Lung (tissue), 12 donors: Measurements from ENCODE around the gene C14orf119. TPM values are rescaled to one million over a fixed set of nuclear protein-coding genes. Genes with fewer than 3 reads are reported as not detected.
A peak's percentile ranks its signal among the peaks of the same experiment; 100 is the strongest.
"Not testable (repeated sequence)": the region's sequence is repeated elsewhere in the genome, so short reads cannot be mapped to it uniquely, and the experiment has no call there.

ENCODE experiments used
- ATAC-seq: fragments of 200-7000 bp; cut with Tn5 transposase; one replicate; pipeline ENCODE4 v1.9.1; 2020; ENCODE audit warnings: moderate number of reproducible peaks; ENCODE audit not compliant: insufficient read depth, low FRiP score
- DNase-seq, 3 donors: peaks; one replicate each; pipeline ENCODE4 v3.0.0-alpha.2; 2013 to 2017
- H3K27ac ChIP-seq, 2 donors: one replicate each; pipeline ENCODE4 v1.5.1; 2013; ENCODE audit warnings: mild to moderate bottlenecking in 2 of 2, moderate library complexity in 2 of 2, control low read depth in 1 of 2, inconsistent platforms in 1 of 2, low read depth in 1 of 2, low read length in 1 of 2
- H3K27me3 ChIP-seq, 3 donors: one replicate each; pipeline ENCODE4 v1.5.1; 2013; ENCODE audit warnings: low read length in 2 of 3; ENCODE audit not compliant: control insufficient read depth in 3 of 3, insufficient read depth in 3 of 3
- H3K36me3 ChIP-seq, 4 donors: one replicate each; pipeline ENCODE4 v1.5.1; 2013; ENCODE audit warnings: low read length in 4 of 4, mild to moderate bottlenecking in 1 of 4, moderate library complexity in 1 of 4; ENCODE audit not compliant: control insufficient read depth in 4 of 4, insufficient read depth in 4 of 4
- H3K4me1 ChIP-seq, 5 donors: one replicate each; pipeline ENCODE4 v1.5.1; 2013; ENCODE audit warnings: low read length in 5 of 5, mild to moderate bottlenecking in 2 of 5, moderate library complexity in 1 of 5; ENCODE audit not compliant: control insufficient read depth in 5 of 5, insufficient read depth in 5 of 5
- H3K4me3 ChIP-seq: one replicate; pipeline ENCODE4 v1.5.1; 2013; ENCODE audit warnings: mild to moderate bottlenecking, control low read depth, moderate library complexity
- H3K9ac ChIP-seq, 2 donors: one replicate each; pipeline ENCODE4 v1.5.1; 2013; ENCODE audit warnings: low read length in 2 of 2, control low read depth in 1 of 2; ENCODE audit not compliant: insufficient read depth in 1 of 2
- H3K9me3 ChIP-seq, 4 donors: one replicate each; pipeline ENCODE4 v1.5.1; 2013; ENCODE audit warnings: low read length in 3 of 4, mild to moderate bottlenecking in 1 of 4, moderate library complexity in 1 of 4; ENCODE audit not compliant: control insufficient read depth in 4 of 4, insufficient read depth in 3 of 4
- CTCF ChIP-seq: IDR thresholded peaks from 2 replicates; pipeline ENCODE4 v1.5.1; 2012; ENCODE audit warnings: mild to moderate bottlenecking; ENCODE audit errors: control extremely low read depth, extremely low read depth
- WGBS, 2 donors: extraction: QIAGEN DNeasy Blood & Tissue Kit; methylation state at CpG; one replicate each; pipeline ENCODE4 v1.1.7; 2013; 5-methylcytosine and 5-hydroxymethylcytosine counted together
- polyA plus RNA-seq, 2 donors: library from polyadenylated mRNA; stranded (reverse); fragments of 200-250 nt; gene quantifications; one replicate each; pipeline ENCODE4 v1.2.1, GENCODE V29; 2013
- total RNA-seq, 2 donors: library from RNA; depleted of rRNA in 1 of 2; stranded (reverse); fragments of >200 nt in 1 of 2; gene quantifications; one replicate each; pipeline ENCODE4 v1.2.1, GENCODE V29; 2014 to 2021
- donor health status: control.
- donor health status: control.
- donor health status: Bipolar disorder and iron deficiency.
- donor health status: healthy.
- donor health status: DM: yes; HTN: yes; CAD: no.

C14orf119 gene
- total and polyA plus RNA-seq, 4 donors, result 23.9 to 64.9 (median 41.4) TPM

- H3K36me3 ChIP-seq, result no peaks in the 10 kb centered on the region
- ATAC-seq (no peak), DNase-seq (no peak)
- H3K27me3 ChIP-seq, result peaks cover 0 to 1% (median 0%) of the 10 kb centered on the region in 3 donors
- no peak for TF ChIP-seq CTCF
- H3K4me3 ChIP-seq, result no peak within 1 kb of the TSS
- 78 to 87% methylated on average over 11 of the region's 11 CpGs for WGBS, 2 donors
- peak within 1 kb of the TSS in 1 of 2 donors; percentile 28 for H3K9ac ChIP-seq
- no peak within 1 kb of the TSS for H3K27ac ChIP-seq
- peaks cover 0 to 9% (median 0%) of the 10 kb centered on the region in 5 donors for H3K4me1 ChIP-seq
- H3K9me3 ChIP-seq, result no peaks in the 10 kb centered on the region
Observed at GRCh38 chr14:23104591-23105347, 9.5 kb downstream of the C14orf119 start, which contains the start of gene CIROP. Gene CIROP, minus strand, starts transcription at chr14:23104989. Its CDS starts 69 bp downstream, at chr14:23104920.

GRCh38 chr14:23105348-23105824, 10.1 kb downstream of the C14orf119 start:
- H3K27ac ChIP-seq, result no peak overlapping the region
- H3K4me3 ChIP-seq, result no peak overlapping the region
- H3K9me3 ChIP-seq, result no peaks in the 10 kb centered on the region
- H3K4me1 ChIP-seq, result peaks cover 0 to 9% (median 0%) of the 10 kb centered on the region in 5 donors
- peaks cover 0 to 3% (median 0%) of the 10 kb centered on the region in 3 donors for H3K27me3 ChIP-seq
- DNase-seq (no peak), ATAC-seq (no peak)
- 72 to 88% methylated on average over 4 of the region's 4 CpGs for WGBS, 2 donors
- H3K36me3 ChIP-seq, result no peaks in the 10 kb centered on the region
- H3K9ac ChIP-seq, result no peak overlapping the region
- TF ChIP-seq CTCF, result no peak

GRCh38 chr14:23106747-23107045, 11.4 kb downstream of the C14orf119 start:
- no peak for TF ChIP-seq CTCF
- peaks cover 0 to 3% (median 0%) of the 10 kb centered on the region in 3 donors for H3K27me3 ChIP-seq
- H3K4me3 ChIP-seq, result no peak overlapping the region
- H3K27ac ChIP-seq, result peak overlapping the region in 1 of 2 donors; percentile 60
- DNase-seq (no peak), ATAC-seq (no peak)
- no peaks in the 10 kb centered on the region for H3K9me3 ChIP-seq
- no peaks in the 10 kb centered on the region for H3K36me3 ChIP-seq
- H3K9ac ChIP-seq, result no peak overlapping the region
- H3K4me1 ChIP-seq, result peaks cover 0 to 9% (median 0%) of the 10 kb centered on the region in 5 donors

- H3K9me3 ChIP-seq, ATAC-seq, H3K27me3 ChIP-seq, DNase-seq, H3K27ac ChIP-seq, H3K9ac ChIP-seq, H3K4me3 ChIP-seq, H3K36me3 ChIP-seq: not testable (repeated sequence)
- peaks cover 0 to 10% (median 1%) of the 10 kb centered on the region in 5 donors for H3K4me1 ChIP-seq
- 92 to 93% methylated on average over 2 to 3 of the region's 5 CpGs for WGBS, 2 donors
Observed at GRCh38 chr14:23107620-23108019, 12.3 kb downstream of the C14orf119 start.

GRCh38 chr14:23108169-23108568, 12.9 kb downstream of the C14orf119 start:
- not testable (repeated sequence) for H3K9ac ChIP-seq, H3K27ac ChIP-seq, DNase-seq, H3K4me3 ChIP-seq, H3K36me3 ChIP-seq, H3K9me3 ChIP-seq, H3K27me3 ChIP-seq, ATAC-seq
- peaks cover 0 to 16% (median 1%) of the 10 kb centered on the region in 5 donors for H3K4me1 ChIP-seq
- 91% methylated on average over 23 to 24 of the region's 24 CpGs for WGBS, 2 donors
